Mucosa of descending colon (tissue), 3 donors: Measurements from ENCODE around the gene SPPL2A. TPM values are rescaled to one million over a fixed set of nuclear protein-coding genes. Genes with fewer than 3 reads are reported as not detected.
A peak's percentile ranks its signal among the peaks of the same experiment; 100 is the strongest.

Source experiments
- ATAC-seq: fragments of 200-7000 bp; cut with Tn5 transposase; one replicate; pipeline ENCODE4 v1.9.1; 2020; ENCODE audit warnings: mild to moderate bottlenecking, moderate library complexity
- DNase-seq, 3 donors: peaks; one replicate each; pipeline ENCODE4 v3.0.0-alpha.2; 2020
- H3K36me3 ChIP-seq: fragments of 200-600 bp; one replicate; pipeline ENCODE4 v1.8.0; 2021; ENCODE audit warnings: low read depth, mild to moderate bottlenecking
- H3K4me1 ChIP-seq: fragments of 200-600 bp; one replicate; pipeline ENCODE4 v1.8.0; 2021; ENCODE audit warnings: low read depth, mild to moderate bottlenecking
- H3K4me3 ChIP-seq: fragments of 200-600 bp; one replicate; pipeline ENCODE4 v1.8.0; 2021; ENCODE audit warnings: mild to moderate bottlenecking
- H3K9me3 ChIP-seq: fragments of 200-600 bp; one replicate; pipeline ENCODE4 v1.8.0; 2021; ENCODE audit warnings: mild to moderate bottlenecking
- CTCF ChIP-seq: fragments of 200-600 bp; IDR thresholded peaks from one replicate; pipeline ENCODE4 v1.8.0; 2022; ENCODE audit warnings: antibody characterized with exemption, mild to moderate bottlenecking
- intact Hi-C, 2 donors: fragments of 100-400 bp; cut with DNase I in 1 of 2; cut with micrococcal nuclease in 1 of 2; formaldehyde crosslinking; loops; one replicate each; pipeline versions ENCODE4 v1.11.0 to v1.11.1; 2022; cut with DNase I, micrococcal nuclease
- total RNA-seq, 3 donors: library from RNA; stranded (reverse); fragmentation: NEBNext Ultra II Directional in 2 of 3; extraction: Animal tissue kit (Norgen Biotek cat#: 25700) in 2 of 3; gene quantifications; one replicate each; pipeline versions ENCODE4 v1.2.1 to v1.2.4, GENCODE V29; 2021 to 2023
- donor health status: DM: no; HTN: no; CAD: no; lungs with moderate emphysema.
- donor health status: DM: no; HTN: no; CAD: no.
- donor health status: DM: no; HTN: yes; CAD: no.

The SPPL2A gene
- total RNA-seq, 3 donors from 2014 or later = 167 to 341 (median 287) TPM

- Histone ChIP-seq H3K36me3 (no peaks in the 10 kb centered on the region), H3K9me3 (no peaks in the 10 kb centered on the region), H3K4me3 (no peak overlapping the region), H3K4me1 (no peaks in the 10 kb centered on the region)
- ATAC-seq = no peak
- no peak for TF ChIP-seq CTCF
- intact Hi-C loops = no loop called here
- DNase-seq = no peak
Measured at GRCh38 chr15:50726315-50726714, 39.2 kb downstream of the SPPL2A start.

GRCh38 chr15:50718700-50719125 lies 46.8 kb downstream of the SPPL2A start:
- ATAC-seq = peak; percentile 66
- no peak for DNase-seq
- Histone ChIP-seq H3K4me3 (no peak overlapping the region), H3K9me3 (no peaks in the 10 kb centered on the region), H3K36me3 (no peaks in the 10 kb centered on the region), H3K4me1 (no peaks in the 10 kb centered on the region)
- intact Hi-C loops = no loop called here
- TF ChIP-seq CTCF = no peak

GRCh38 chr15:50712018-50712417 lies 53.5 kb downstream of the SPPL2A start:
- ATAC-seq (peak; percentile 43), DNase-seq (no peak)
- H3K36me3 ChIP-seq = no peaks in the 10 kb centered on the region
- intact Hi-C loops = no loop called here
- H3K9me3 ChIP-seq = no peaks in the 10 kb centered on the region
- TF ChIP-seq CTCF = no peak
- no peak overlapping the region for H3K4me3 ChIP-seq
- no peaks in the 10 kb centered on the region for H3K4me1 ChIP-seq

GRCh38 chr15:50710585-50710984 lies 54.9 kb downstream of the SPPL2A start:
- intact Hi-C loops = no loop called here
- Histone ChIP-seq H3K4me1 (no peaks in the 10 kb centered on the region), H3K9me3 (no peaks in the 10 kb centered on the region), H3K4me3 (no peak overlapping the region), H3K36me3 (no peaks in the 10 kb centered on the region)
- no peak for TF ChIP-seq CTCF
- DNase-seq (no peak), ATAC-seq (no peak)

- H3K4me3 ChIP-seq = no peak overlapping the region
- ATAC-seq = no peak
- H3K4me1 ChIP-seq = no peaks in the 10 kb centered on the region
- TF ChIP-seq CTCF = no peak
- H3K36me3 ChIP-seq = no peaks in the 10 kb centered on the region
- DNase-seq = no peak
- intact Hi-C loops = no loop called here
- H3K9me3 ChIP-seq = no peaks in the 10 kb centered on the region
Measured at GRCh38 chr15:50707878-50708427, 57.6 kb downstream of the SPPL2A start.

GRCh38 chr15:50702762-50703334 lies 62.7 kb downstream of the SPPL2A start:
- DNase-seq (no peak), ATAC-seq (no peak)
- intact Hi-C loops = no loop called here
- Histone ChIP-seq H3K36me3 (no peaks in the 10 kb centered on the region), H3K4me3 (no peak overlapping the region), H3K9me3 (no peaks in the 10 kb centered on the region), H3K4me1 (no peaks in the 10 kb centered on the region)
- TF ChIP-seq CTCF = no peak
